ENCODE measurements around the gene NXPE3. TPM values are rescaled to one million over a fixed set of nuclear protein-coding genes. Genes with fewer than 3 reads are reported as not detected.

NXPE3 gene
- total RNA-seq, 1 donor from 2014 or later = 3.9 TPM

DNA sequence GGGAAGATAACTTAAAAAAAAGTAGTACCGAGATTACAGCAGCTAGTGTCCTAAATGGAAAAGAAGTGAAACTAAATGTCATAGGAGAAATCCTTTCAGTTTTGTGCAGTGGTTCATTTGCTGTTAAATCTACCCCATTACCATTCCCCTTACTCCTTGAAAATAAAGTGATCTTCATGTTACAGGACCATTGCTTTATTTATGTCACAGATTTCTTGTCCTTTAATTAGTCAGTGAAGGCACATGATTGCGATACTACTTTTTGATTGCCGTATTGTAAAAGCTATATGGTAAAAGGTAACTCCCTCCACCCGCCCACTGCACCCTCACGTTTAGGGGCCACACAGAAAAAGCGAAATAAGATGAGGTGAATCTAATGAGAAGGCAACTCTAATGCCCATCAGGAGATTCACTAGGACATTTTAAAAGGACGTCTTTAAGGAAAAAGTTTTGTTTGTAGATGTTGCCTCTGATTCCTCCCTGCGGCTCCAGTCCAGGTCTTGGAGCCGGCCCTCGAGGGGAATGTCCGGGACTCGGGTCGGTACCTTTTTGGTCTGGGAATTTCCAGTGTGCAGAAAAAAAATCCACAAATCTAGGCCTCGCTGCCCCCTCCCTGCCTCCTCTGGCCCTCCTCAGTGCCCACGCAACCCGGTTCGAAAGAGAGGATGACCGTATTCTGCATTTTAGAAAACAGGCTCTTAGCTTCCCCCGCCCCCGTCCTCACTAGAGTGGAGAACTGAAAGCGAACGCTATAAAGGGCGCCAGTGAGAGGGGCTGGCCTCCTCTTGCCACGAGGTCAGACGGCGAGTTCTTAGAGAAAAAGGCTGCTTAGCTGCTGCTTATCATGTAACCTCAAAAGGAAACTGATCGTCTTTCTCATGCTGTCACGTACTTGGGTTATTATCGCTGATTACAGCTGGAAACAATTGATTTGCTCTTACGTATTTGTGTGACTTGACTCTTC, 48.5 kb downstream of the NXPE3 start:
- FAIRE-seq = no peak
- TF ChIP-seq, protein P1, sequence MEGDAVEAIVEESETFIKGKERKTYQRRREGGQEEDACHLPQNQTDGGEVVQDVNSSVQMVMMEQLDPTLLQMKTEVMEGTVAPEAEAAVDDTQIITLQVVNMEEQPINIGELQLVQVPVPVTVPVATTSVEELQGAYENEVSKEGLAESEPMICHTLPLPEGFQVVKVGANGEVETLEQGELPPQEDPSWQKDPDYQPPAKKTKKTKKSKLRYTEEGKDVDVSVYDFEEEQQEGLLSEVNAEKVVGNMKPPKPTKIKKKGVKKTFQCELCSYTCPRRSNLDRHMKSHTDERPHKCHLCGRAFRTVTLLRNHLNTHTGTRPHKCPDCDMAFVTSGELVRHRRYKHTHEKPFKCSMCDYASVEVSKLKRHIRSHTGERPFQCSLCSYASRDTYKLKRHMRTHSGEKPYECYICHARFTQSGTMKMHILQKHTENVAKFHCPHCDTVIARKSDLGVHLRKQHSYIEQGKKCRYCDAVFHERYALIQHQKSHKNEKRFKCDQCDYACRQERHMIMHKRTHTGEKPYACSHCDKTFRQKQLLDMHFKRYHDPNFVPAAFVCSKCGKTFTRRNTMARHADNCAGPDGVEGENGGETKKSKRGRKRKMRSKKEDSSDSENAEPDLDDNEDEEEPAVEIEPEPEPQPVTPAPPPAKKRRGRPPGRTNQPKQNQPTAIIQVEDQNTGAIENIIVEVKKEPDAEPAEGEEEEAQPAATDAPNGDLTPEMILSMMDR (IDR thresholded peaks at IDR 0.05; ENCODE audit: insufficient read depth, low read length, severe bottlenecking) = no peak
- DNase-seq (ENCODE audit: low read depth) = peak; percentile 69

DNA sequence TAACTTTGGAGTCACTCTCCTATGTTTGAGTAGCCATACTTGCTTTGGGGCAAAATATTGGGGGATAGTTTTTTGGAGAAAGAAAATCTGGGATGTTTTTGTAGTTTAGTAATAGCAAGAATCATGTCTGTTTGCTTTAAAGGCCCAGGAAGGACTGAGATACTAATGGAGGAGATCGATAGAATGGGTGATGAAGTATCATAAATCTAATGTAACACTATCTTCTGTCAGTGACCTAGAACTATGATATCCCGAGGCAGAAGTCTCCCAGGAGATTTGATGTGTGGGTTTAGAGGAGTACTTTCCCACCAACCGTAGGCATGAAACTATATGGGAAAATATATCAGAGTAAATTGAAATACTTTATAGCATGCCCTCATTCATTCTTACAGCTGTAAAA, 49.3 kb downstream of the NXPE3 start:
- Histone ChIP-seq H3K36me3 (ENCODE audit: control insufficient read depth, insufficient read depth, low read length) (no peaks in the 10 kb centered on the region), H3K27me3 (ENCODE audit: control insufficient read depth, insufficient read depth, low read length) (no peaks in the 10 kb centered on the region), H3K4me3 (ENCODE audit: low read depth, low read length) (peak overlapping the region; percentile 65)
- no peak for DNase-seq (ENCODE audit: low read depth)
- no peak for FAIRE-seq
- TF ChIP-seq, protein P1 (IDR thresholded peaks at IDR 0.05; ENCODE audit: insufficient read depth, low read length, severe bottlenecking) = no peak

More for the DNA sequence above, 48.5 kb downstream of the NXPE3 start:
- Histone ChIP-seq H3K36me3 (ENCODE audit: control insufficient read depth, insufficient read depth, low read length) (no peaks in the 10 kb centered on the region), H3K27me3 (ENCODE audit: control insufficient read depth, insufficient read depth, low read length) (no peaks in the 10 kb centered on the region), H3K4me3 (ENCODE audit: low read depth, low read length) (peak overlapping the region; percentile 65)

DNA sequence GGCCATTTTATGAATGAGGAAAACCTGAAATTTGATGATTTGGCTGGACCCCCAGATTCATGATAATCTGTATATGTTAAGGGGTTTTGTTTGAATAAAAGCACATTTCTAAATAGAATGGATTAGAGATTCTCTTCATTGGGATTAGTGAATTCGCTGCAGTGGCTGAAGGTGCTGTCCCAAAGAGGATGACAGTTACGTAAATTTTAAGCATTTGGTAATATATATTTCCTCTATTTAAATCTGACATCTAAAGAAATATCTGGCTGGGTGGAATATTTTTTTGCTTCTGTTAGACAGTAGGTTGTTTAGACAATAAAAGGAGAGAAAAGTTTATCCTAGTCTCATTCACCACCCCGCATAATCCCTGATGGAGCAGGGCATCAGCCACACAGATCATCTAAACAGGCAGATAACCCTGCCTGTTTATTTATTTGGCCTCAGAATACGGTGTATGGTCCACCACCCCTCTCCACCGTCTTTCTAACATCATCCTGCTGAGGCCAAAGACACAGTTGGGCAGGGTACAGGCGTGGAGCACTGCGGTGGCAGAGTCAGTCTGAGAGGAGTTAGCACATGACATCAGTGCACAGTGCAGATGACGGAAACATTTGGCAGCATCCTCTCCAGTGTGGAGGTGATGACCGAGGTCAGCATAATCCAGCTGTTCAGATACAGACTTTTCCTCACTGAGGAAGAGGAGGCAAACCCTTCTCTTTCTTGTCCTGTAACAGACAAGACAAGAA, 49.9 kb downstream of the NXPE3 start:
- FAIRE-seq (no peak), DNase-seq (ENCODE audit: low read depth) (peak; percentile 44)
- Histone ChIP-seq H3K27me3 (ENCODE audit: control insufficient read depth, insufficient read depth, low read length) (no peaks in the 10 kb centered on the region), H3K36me3 (ENCODE audit: control insufficient read depth, insufficient read depth, low read length) (no peaks in the 10 kb centered on the region), H3K4me3 (ENCODE audit: low read depth, low read length) (no peak overlapping the region)
- TF ChIP-seq, protein P1 (IDR thresholded peaks at IDR 0.05; ENCODE audit: insufficient read depth, low read length, severe bottlenecking) = no peak

DNA sequence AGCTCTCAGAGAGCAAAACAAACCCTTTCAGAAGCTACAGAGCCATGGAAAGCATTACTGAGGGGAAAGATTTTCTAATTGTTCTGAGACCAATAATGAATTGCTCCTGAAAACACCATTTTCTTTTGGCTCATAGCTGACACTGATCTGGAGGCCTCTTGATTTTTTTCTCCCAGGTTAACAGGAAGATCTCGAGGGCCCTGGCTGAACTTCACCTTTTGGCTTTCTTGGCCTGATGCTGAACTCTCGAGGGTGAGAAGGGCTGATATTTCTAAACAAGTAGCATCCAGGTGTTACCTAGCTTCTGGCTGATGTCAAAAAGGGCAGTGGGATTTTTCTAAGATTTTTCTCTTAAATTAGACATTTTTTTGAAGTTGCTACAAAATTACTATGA, 50.4 kb downstream of the NXPE3 start:
- TF ChIP-seq, protein P1 (IDR thresholded peaks at IDR 0.05; ENCODE audit: insufficient read depth, low read length, severe bottlenecking) = no peak
- DNase-seq (ENCODE audit: low read depth) = no peak
- Histone ChIP-seq H3K4me3 (ENCODE audit: low read depth, low read length) (no peak overlapping the region), H3K36me3 (ENCODE audit: control insufficient read depth, insufficient read depth, low read length) (no peaks in the 10 kb centered on the region), H3K27me3 (ENCODE audit: control insufficient read depth, insufficient read depth, low read length) (no peaks in the 10 kb centered on the region)
- FAIRE-seq = no peak

DNA sequence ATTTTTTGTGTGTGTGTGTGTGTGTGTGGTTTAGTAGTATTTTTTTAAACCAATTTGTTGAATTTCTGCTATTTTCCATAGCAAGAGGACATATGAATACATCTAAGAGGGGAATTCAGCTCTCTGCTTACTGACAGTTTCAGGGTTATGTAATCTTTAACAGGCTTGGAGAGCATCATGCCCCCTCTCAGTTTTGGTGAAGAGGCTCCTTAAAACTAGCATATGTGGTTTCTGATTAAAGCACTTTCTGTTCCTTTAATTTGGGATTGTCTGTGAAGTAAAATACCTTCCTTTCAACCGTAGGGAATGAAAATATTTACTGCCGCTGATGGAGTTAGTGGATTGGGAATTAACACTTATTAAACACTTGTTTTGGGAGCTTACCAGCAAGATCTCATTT, 50.9 kb downstream of the NXPE3 start:
- Histone ChIP-seq H3K4me3 (ENCODE audit: low read depth, low read length) (no peak overlapping the region), H3K36me3 (ENCODE audit: control insufficient read depth, insufficient read depth, low read length) (no peaks in the 10 kb centered on the region), H3K27me3 (ENCODE audit: control insufficient read depth, insufficient read depth, low read length) (no peaks in the 10 kb centered on the region)
- TF ChIP-seq, protein P1 (IDR thresholded peaks at IDR 0.05; ENCODE audit: insufficient read depth, low read length, severe bottlenecking) = no peak
- DNase-seq (ENCODE audit: low read depth) (no peak), FAIRE-seq (no peak)

All from bronchial epithelial cell (primary cell).